Neuronal stem cell (in vitro differentiated cells): ENCODE results near the gene EVL.

ENCODE experiments used
- DNase-seq: peaks from one replicate; pipeline ENCODE4 v3.0.0-alpha.2; 2013; ENCODE audit warnings: low spot score
- H2AFZ ChIP-seq: one replicate; pipeline ENCODE4 v1.6.1; 2013; ENCODE audit warnings: mild to moderate bottlenecking, low read length, inconsistent platforms
- H2AK5ac ChIP-seq: 2 replicates; pipeline ENCODE4 v1.6.1; 2013; ENCODE audit warnings: low read depth, mild to moderate bottlenecking, inconsistent platforms, low read length, moderate library complexity, mixed read lengths
- H2BK120ac ChIP-seq: 2 replicates; pipeline ENCODE4 v1.6.1; 2013; ENCODE audit warnings: low read depth, mild to moderate bottlenecking, inconsistent platforms, low read length, moderate library complexity, mixed read lengths
- H2BK12ac ChIP-seq: one replicate; pipeline ENCODE4 v1.6.1; 2013; ENCODE audit warnings: low read length, inconsistent platforms
- H2BK15ac ChIP-seq: 2 replicates; pipeline ENCODE4 v1.6.1; 2013; ENCODE audit warnings: mild to moderate bottlenecking, low read length, inconsistent platforms, mixed read lengths
- H2BK5ac ChIP-seq: one replicate; pipeline ENCODE4 v1.6.1; 2013; ENCODE audit warnings: inconsistent platforms, mild to moderate bottlenecking, low read length, moderate library complexity
- H3K14ac ChIP-seq: one replicate; pipeline ENCODE4 v1.6.1; 2013; ENCODE audit warnings: low read length, inconsistent platforms
- H3K18ac ChIP-seq: 2 replicates; pipeline ENCODE4 v1.6.1; 2013; ENCODE audit warnings: low read length, inconsistent platforms
- H3K23ac ChIP-seq: 2 replicates; pipeline ENCODE4 v1.6.1; 2013; ENCODE audit warnings: low read depth, mild to moderate bottlenecking, mixed read lengths, low read length, inconsistent platforms; ENCODE audit not compliant: poor library complexity
- H3K27ac ChIP-seq: replicated peaks from 3 replicates; pipeline ENCODE4 v1.5.1; 2013; ENCODE audit warnings: low read length, inconsistent platforms
- H3K27me3 ChIP-seq, 3 experiments: 2 replicates each; pipeline ENCODE4 v1.6.1; 2013; ENCODE audit warnings: low read length in 3 of 3, mild to moderate bottlenecking in 2 of 3, inconsistent platforms in 1 of 3, low read depth in 1 of 3, mixed read lengths in 1 of 3, moderate library complexity in 1 of 3; ENCODE audit not compliant: control insufficient read depth in 3 of 3, insufficient read depth in 3 of 3
- H3K36me3 ChIP-seq, 2 donors: replicated peaks in 1 of 2; 2 replicates each; pipeline ENCODE4 v1.6.1; 2013; ENCODE audit warnings: low read length in 2 of 2; ENCODE audit not compliant: control insufficient read depth in 2 of 2, insufficient read depth in 2 of 2
- H3K4ac ChIP-seq: 2 replicates; pipeline ENCODE4 v1.6.1; 2013; ENCODE audit warnings: inconsistent platforms, mild to moderate bottlenecking, low read length, moderate library complexity
- H3K4me1 ChIP-seq, 2 donors: 1 replicate in 1 of 2; 2 replicates in 1 of 2; pipeline ENCODE4 v1.6.1; 2013; ENCODE audit warnings: low read length in 2 of 2, low read depth in 1 of 2; ENCODE audit not compliant: control insufficient read depth in 2 of 2, insufficient read depth in 1 of 2
- H3K4me2 ChIP-seq: one replicate; pipeline ENCODE4 v1.6.1; 2013; ENCODE audit warnings: mild to moderate bottlenecking, low read length, inconsistent platforms; ENCODE audit not compliant: insufficient read depth, poor library complexity, severe bottlenecking
- H3K4me3 ChIP-seq, 2 donors: 2 replicates each; pipeline ENCODE4 v1.5.1; 2013; ENCODE audit warnings: low read length in 2 of 2, mild to moderate bottlenecking in 2 of 2, inconsistent platforms in 1 of 2, moderate library complexity in 1 of 2
- H3K79me1 ChIP-seq: one replicate; pipeline ENCODE4 v1.6.1; 2013; ENCODE audit warnings: low read depth, mild to moderate bottlenecking, inconsistent platforms, low read length, moderate library complexity
- H3K9ac ChIP-seq: one replicate; pipeline ENCODE4 v1.6.1; 2013; ENCODE audit warnings: mild to moderate bottlenecking, low read depth, low read length, inconsistent platforms; ENCODE audit not compliant: poor library complexity
- H3K9me3 ChIP-seq, 2 donors: replicated peaks in 1 of 2; 2 replicates each; pipeline versions ENCODE3 to v1.6.1; 2013; ENCODE audit warnings: low read length in 2 of 2, mild to moderate bottlenecking in 2 of 2, inconsistent platforms in 1 of 2, low read depth in 1 of 2, mixed read lengths in 1 of 2, moderate library complexity in 1 of 2; ENCODE audit not compliant: control insufficient read depth in 2 of 2, insufficient read depth in 1 of 2
- H4K8ac ChIP-seq: one replicate; pipeline ENCODE4 v1.6.1; 2013; ENCODE audit warnings: low read depth, mild to moderate bottlenecking, inconsistent platforms, low read length, moderate library complexity
- H4K91ac ChIP-seq: one replicate; pipeline ENCODE4 v1.6.1; 2013; ENCODE audit warnings: low read length, low read depth, mild to moderate bottlenecking, inconsistent platforms; ENCODE audit not compliant: poor library complexity
- WGBS, 2 donors: extraction: QIAGEN DNeasy Blood & Tissue Kit; methylation state at CpG; one replicate each; pipeline ENCODE4 v1.1.7; 2013; ENCODE audit warnings: missing lambda C conversion rate in 2 of 2, mixed read lengths in 1 of 2; ENCODE audit not compliant: insufficient read length in 2 of 2, insufficient replicate concordance in 1 of 2; ENCODE audit errors: extremely low coverage in 2 of 2; 5-methylcytosine and 5-hydroxymethylcytosine counted together

The EVL gene

GRCh38 chr14:100047600-100047999, 17.6 kb upstream of the EVL start:
- no peak overlapping the region for H3K27ac ChIP-seq
- no peak overlapping the region for H4K8ac ChIP-seq
- H3K79me1 ChIP-seq: no peaks in the 10 kb centered on the region
- WGBS, 2 donors: no CpG with 5 or more reads among the region's 4 CpGs
- H3K4me2 ChIP-seq: no peak overlapping the region
- H3K23ac ChIP-seq: no peak overlapping the region
- no peaks in the 10 kb centered on the region for H3K36me3 ChIP-seq
- H3K4me1 ChIP-seq: peaks cover 0 to 3% of the 10 kb centered on the region in 2 donors
- no peaks in the 10 kb centered on the region for H3K27me3 ChIP-seq
- no peak overlapping the region for H3K4me3 ChIP-seq
- no peak overlapping the region for H3K18ac ChIP-seq
- no peak overlapping the region for H3K14ac ChIP-seq
- peaks cover 0 to 2% of the 10 kb centered on the region in 2 donors for H3K9me3 ChIP-seq
- no peak overlapping the region for H2BK120ac ChIP-seq
- no peak for DNase-seq
- H4K91ac ChIP-seq: no peak overlapping the region
- H2AFZ ChIP-seq: no peak overlapping the region
- H3K4ac ChIP-seq: no peak overlapping the region
- H2BK12ac ChIP-seq: no peak overlapping the region
- H2BK5ac ChIP-seq: no peak overlapping the region
- no peak overlapping the region for H2BK15ac ChIP-seq
- H2AK5ac ChIP-seq: no peak overlapping the region
- H3K9ac ChIP-seq: no peak overlapping the region

GRCh38 chr14:100048786-100049185, 16.4 kb upstream of the EVL start:
- Histone ChIP-seq H3K36me3 (no peaks in the 10 kb centered on the region), H3K27me3 (no peaks in the 10 kb centered on the region), H2BK12ac (no peak overlapping the region), H3K4ac (no peak overlapping the region), H4K91ac (no peak overlapping the region), H2BK120ac (no peak overlapping the region), H3K23ac (no peak overlapping the region), H3K9me3 (peaks cover 0 to 2% of the 10 kb centered on the region in 2 donors), H3K4me1 (peaks cover 0 to 3% of the 10 kb centered on the region in 2 donors), H2BK15ac (no peak overlapping the region), H3K4me3 (no peak overlapping the region), H3K9ac (no peak overlapping the region), H2BK5ac (no peak overlapping the region), H2AFZ (no peak overlapping the region), H3K18ac (no peak overlapping the region), H3K27ac (no peak overlapping the region), H3K14ac (no peak overlapping the region), H2AK5ac (no peak overlapping the region), H3K4me2 (no peak overlapping the region), H3K79me1 (no peaks in the 10 kb centered on the region), H4K8ac (no peak overlapping the region)
- DNase-seq: no peak
- no CpG with 5 or more reads among the region's 3 CpGs for WGBS, 2 donors

- Histone ChIP-seq H4K8ac (no peak overlapping the region), H2BK15ac (no peak overlapping the region), H3K9ac (no peak overlapping the region), H3K23ac (no peak overlapping the region), H3K4me3 (no peak overlapping the region), H2AK5ac (no peak overlapping the region), H3K4me1 (peaks cover 0 to 3% of the 10 kb centered on the region in 2 donors), H3K27ac (no peak overlapping the region), H3K27me3 (no peaks in the 10 kb centered on the region), H2BK120ac (no peak overlapping the region), H4K91ac (no peak overlapping the region), H3K18ac (no peak overlapping the region), H3K36me3 (no peaks in the 10 kb centered on the region), H3K4me2 (no peak overlapping the region), H2BK12ac (no peak overlapping the region), H2BK5ac (no peak overlapping the region), H3K4ac (no peak overlapping the region), H3K9me3 (peaks cover 0 to 2% of the 10 kb centered on the region in 2 donors), H3K14ac (no peak overlapping the region), H3K79me1 (no peaks in the 10 kb centered on the region), H2AFZ (no peak overlapping the region)
- WGBS, 2 donors: no CpG with 5 or more reads among the region's 2 CpGs
- DNase-seq: no peak
Measured at GRCh38 chr14:100049220-100049619, 16.0 kb upstream of the EVL start.

GRCh38 chr14:100051103-100051502, 14.1 kb upstream of the EVL start:
- Histone ChIP-seq H3K14ac (no peak overlapping the region), H3K18ac (no peak overlapping the region), H2AFZ (no peak overlapping the region), H4K8ac (no peak overlapping the region), H2BK120ac (no peak overlapping the region), H3K4ac (no peak overlapping the region), H2AK5ac (no peak overlapping the region), H3K27me3 (no peaks in the 10 kb centered on the region), H3K9me3 (peaks cover 0 to 2% of the 10 kb centered on the region in 2 donors), H2BK5ac (no peak overlapping the region), H3K4me2 (no peak overlapping the region), H4K91ac (no peak overlapping the region), H3K23ac (no peak overlapping the region), H2BK12ac (no peak overlapping the region), H3K79me1 (no peaks in the 10 kb centered on the region), H3K4me1 (peaks cover 0 to 3% of the 10 kb centered on the region in 2 donors), H3K36me3 (no peaks in the 10 kb centered on the region), H3K4me3 (no peak overlapping the region), H3K27ac (no peak overlapping the region), H3K9ac (no peak overlapping the region), H2BK15ac (no peak overlapping the region)
- DNase-seq: no peak
- no CpG with 5 or more reads among the region's 2 CpGs for WGBS, 2 donors
